ENCODE data around the gene NFIC. TPM values are rescaled to one million over a fixed set of nuclear protein-coding genes. Genes with fewer than 3 reads are reported as not detected.

Gene NFIC
- total and polyA plus RNA-seq, 10 of the 15 experiments (the other 5 are each of a cell fraction or from before 2014, with no cell fraction given): 0.71 to 53.5 (median 10.2) TPM

DNA sequence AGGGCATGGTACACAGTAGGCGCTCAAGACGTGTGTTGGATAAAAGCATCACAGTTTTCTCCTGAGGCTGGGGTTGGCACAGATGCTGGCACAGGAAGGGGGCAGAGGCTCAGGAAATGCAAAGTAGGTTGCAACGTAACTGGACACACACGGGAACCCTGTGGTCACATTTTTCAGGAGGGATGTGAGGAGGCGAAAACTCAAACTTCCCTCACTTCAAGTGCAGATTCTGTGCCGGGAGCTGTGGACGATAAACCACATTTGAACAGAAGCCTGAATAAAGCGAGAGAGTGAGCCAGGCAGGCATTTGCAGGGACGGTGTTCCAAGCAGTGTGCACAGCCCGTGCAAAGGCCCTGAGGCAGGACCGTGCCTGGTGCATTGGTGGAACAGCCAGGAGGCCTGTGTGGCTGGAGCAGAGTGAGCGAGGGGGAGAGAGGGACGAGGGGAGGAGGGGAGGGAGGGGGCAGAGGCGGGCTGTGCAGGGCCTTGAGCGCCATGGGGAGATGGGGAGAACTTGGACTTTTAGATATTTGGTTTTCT, 40.3 kb downstream of the NFIC start:
- H3K79me2 ChIP-seq (ENCODE audit: control insufficient read depth, insufficient read depth, low read length): peaks cover 9% of the 10 kb centered on the region
- SMC1A ChIA-PET (ENCODE audit: uncharacterized antibody, unreplicated experiment): no interaction called here

More for the DNA sequence above, 40.3 kb downstream of the NFIC start:
- FAIRE-seq (no peak), ATAC-seq (no peak), DNase-seq (ENCODE audit: low read depth, low spot score) (no peak)
- no peak overlapping the region for H3K9ac ChIP-seq (ENCODE audit: control insufficient read depth, insufficient read depth, low read length)
- ChIA-PET POLR2A (no interaction called here), CTCF (no interaction called here), RAD21 (ENCODE audit: unreplicated experiment) (no interaction called here)
- H3K36me3 ChIP-seq (ENCODE audit: control insufficient read depth in 2 of 2, insufficient read depth in 2 of 2, low read length in 1 of 2): peaks cover 9 to 15% of the 10 kb centered on the region in 2 experiments
- no peak overlapping the region for H2AFZ ChIP-seq (ENCODE audit: control insufficient read depth, low read depth, low read length)
- 76% methylated on average over 11 of the region's 15 CpGs for WGBS (ENCODE audit: insufficient coverage, insufficient replicate concordance, low lambda C conversion rate, missing lambda C conversion rate)
- no peak overlapping the region for H3K4me3 ChIP-seq
- no TSS peak for BruUV-seq (replicated peaks)
- H3K4me1 ChIP-seq (ENCODE audit: control insufficient read depth, insufficient read depth, low read length): no peaks in the 10 kb centered on the region
- TF ChIP-seq ETV6 (conservative IDR thresholded peaks at IDR 0.05 in 1 of 2, IDR thresholded peaks at IDR 0.05 in 1 of 2; ENCODE audit: borderline replicate concordance in 1 of 2, low read depth in 1 of 2): no peak
- TF ChIP-seq TAF1 (IDR thresholded peaks at IDR 0.05; ENCODE audit: borderline replicate concordance, low read depth, low read length): no peak
- TF ChIP-seq NBN (IDR thresholded peaks at IDR 0.05): no peak
- no peak for TF ChIP-seq KDM1A (IDR thresholded peaks at IDR 0.05; ENCODE audit: borderline replicate concordance)
- no peak for TF ChIP-seq IKZF1 (conservative IDR thresholded peaks at IDR 0.05)
- TF ChIP-seq TCF12 (IDR thresholded peaks at IDR 0.05; ENCODE audit: low read depth, low read length): no peak
- TF ChIP-seq ZNF592 (IDR thresholded peaks at IDR 0.05): no peak
- H3K27ac ChIP-seq (ENCODE audit: control insufficient read depth, insufficient read depth): no peak overlapping the region
- intact Hi-C loops (cut with micrococcal nuclease; ENCODE audit: unreplicated experiment) (no loop called here), in situ Hi-C loops (cut with MboI) (no loop called here)
- H3K9me3 ChIP-seq (replicated peaks; ENCODE audit: control insufficient read depth, insufficient read depth, low read length): no peaks in the 10 kb centered on the region; the same call in 2 of the 3 replicates
- no peak overlapping the region for H3K4me2 ChIP-seq (ENCODE audit: control insufficient read depth, insufficient read depth)
- no peaks in the 10 kb centered on the region for H4K20me1 ChIP-seq (ENCODE audit: control insufficient read depth, insufficient read depth)
- no peaks in the 10 kb centered on the region for H3K27me3 ChIP-seq (replicated peaks in 1 of 2; ENCODE audit: control insufficient read depth in 2 of 2, insufficient read depth in 2 of 2, low read length in 1 of 2)
